ENCODE data around the gene EHMT1. TPM values are rescaled to one million over a fixed set of nuclear protein-coding genes. Genes with fewer than 3 reads are reported as not detected.
A peak's percentile ranks its signal among the peaks of the same experiment; 100 is the strongest.

EHMT1 gene
- total and polyA plus RNA-seq, 10 of the 15 experiments (the other 5 are each of a cell fraction or from before 2014, with no cell fraction given) = 2.9 to 100 (median 48.1) TPM

GRCh38 chr9:137673886-137674285 is 55.1 kb downstream of the EHMT1 start:
- CTCF ChIA-PET = interaction anchor here (1.0 to 2.0 kb wide), 15 partner anchors 8 to 428 kb away, joined by 3 to 18 read pairs (median 5); no protein-coding TSS in a partner anchor
- no peak for TF ChIP-seq NFYA (IDR thresholded peaks at IDR 0.05; ENCODE audit: borderline replicate concordance, low read depth, low read length)
- TF ChIP-seq YBX1 (IDR thresholded peaks at IDR 0.05) = no peak
- TF ChIP-seq JUNB (IDR thresholded peaks at IDR 0.05) = no peak
- TF ChIP-seq SMC3 (IDR thresholded peaks at IDR 0.05; ENCODE audit: borderline replicate concordance, low read length) = no peak
- no peak for TF ChIP-seq CTCF (IDR thresholded peaks at IDR 0.05 in 2 of 3, conservative IDR thresholded peaks at IDR 0.05 in 1 of 3; ENCODE audit: control insufficient read depth in 2 of 3, extremely low read depth in 1 of 3, insufficient read depth in 1 of 3, low read depth in 3 of 3, low read length in 3 of 3)
- no peak for TF ChIP-seq ZBTB33 (IDR thresholded peaks at IDR 0.05)
- no peak for TF ChIP-seq NR2C2 (IDR thresholded peaks at IDR 0.05; ENCODE audit: borderline replicate concordance, control insufficient read depth, insufficient read length, low read depth)
- TF ChIP-seq CEBPB (IDR thresholded peaks at IDR 0.05; ENCODE audit: borderline replicate concordance in 1 of 2, low read depth in 2 of 2, low read length in 2 of 2) = no peak
- TF ChIP-seq CBX5 (IDR thresholded peaks at IDR 0.05; ENCODE audit: low read depth) = no peak
- no peak for TF ChIP-seq NKRF (conservative IDR thresholded peaks at IDR 0.05)
- no peak for TF ChIP-seq KDM1A (IDR thresholded peaks at IDR 0.05; ENCODE audit: borderline replicate concordance)
- no peak for TF ChIP-seq ZNF592 (IDR thresholded peaks at IDR 0.05)
- TF ChIP-seq SMAD1 (IDR thresholded peaks at IDR 0.05; ENCODE audit: low read depth, partially characterized antibody) = no peak

More at GRCh38 chr9:137673886-137674285, 55.1 kb downstream of the EHMT1 start:
- ChIA-PET POLR2A (no interaction called here), SMC1A (ENCODE audit: uncharacterized antibody, unreplicated experiment) (interaction anchor here (1.2 to 2.1 kb wide), 9 partner anchors 9 to 429 kb away, joined by 3 to 9 read pairs (median 4); no protein-coding TSS in a partner anchor), RAD21 (ENCODE audit: unreplicated experiment) (interaction anchor here (1.1 to 3.0 kb wide), 7 partner anchors 9 to 305 kb away, joined by 3 to 29 read pairs (median 4); no protein-coding TSS in a partner anchor)
- Histone ChIP-seq H3K9me3 (replicated peaks; ENCODE audit: control insufficient read depth, insufficient read depth, low read length) (no peaks in the 10 kb centered on the region), H3K4me1 (ENCODE audit: control insufficient read depth, insufficient read depth, low read length) (peaks cover 18% of the 10 kb centered on the region), H3K27ac (ENCODE audit: control insufficient read depth, insufficient read depth) (peak overlapping the region; percentile 72), H3K4me2 (ENCODE audit: control insufficient read depth, insufficient read depth) (no peak overlapping the region), H3K36me3 (ENCODE audit: control insufficient read depth in 2 of 2, insufficient read depth in 2 of 2, low read length in 1 of 2) (peaks cover 4 to 5% of the 10 kb centered on the region in 2 experiments; a peak in 3 of 4 replicates), H3K27me3 (replicated peaks in 1 of 2; ENCODE audit: control insufficient read depth in 2 of 2, insufficient read depth in 2 of 2, low read length in 1 of 2) (no peaks in the 10 kb centered on the region), H3K9ac (ENCODE audit: control insufficient read depth, insufficient read depth, low read length) (peak overlapping the region; percentile 46), H3K4me3 (no peak overlapping the region), H4K20me1 (ENCODE audit: control insufficient read depth, insufficient read depth) (0 out of 2 replicates have a peak, but pooled peaks cover 7% of the 10 kb centered on the region), H3K79me2 (ENCODE audit: control insufficient read depth, insufficient read depth, low read length) (peaks cover 52% of the 10 kb centered on the region), H2AFZ (ENCODE audit: control insufficient read depth, low read depth, low read length) (no peak overlapping the region)
- intact Hi-C loops (cut with micrococcal nuclease; ENCODE audit: unreplicated experiment) (loop anchor here (1.0 to 10.0 kb wide), 4 partner anchors 65 to 351 kb away; no protein-coding TSS in a partner anchor), in situ Hi-C loops (cut with MboI) (loop anchor here (10.0 kb wide), 1 partner anchor 441 kb away; no protein-coding TSS in a partner anchor)
- no peak for ATAC-seq
- 91% methylated on average over 10 of the region's 10 CpGs for WGBS (ENCODE audit: insufficient coverage, insufficient replicate concordance, low lambda C conversion rate, missing lambda C conversion rate)
- FAIRE-seq = no peak
- no peak for DNase-seq (ENCODE audit: low read depth, low spot score)
- BruUV-seq (replicated peaks) = no TSS peak

Data from GM12878 (cell line).